Activated CD8-positive, alpha-beta T cell treated with anti-CD3 and anti-CD28 coated beads, Interleukin-2, amount 10 ng/mL, durations not matched to agents 7 days and 5 days (primary cell): ENCODE data around the gene TMEM26. TPM values are rescaled to one million over a fixed set of nuclear protein-coding genes. Genes with fewer than 3 reads are reported as not detected.

Experiments
- ATAC-seq: fragments of 150-1000 bp; cut with Tn5 transposase; one replicate; pipeline ENCODE4 v1.10.0; 2021; ENCODE audit warnings: moderate library complexity
- CTCF ChIA-PET: fragments of 350-600 bp; sonication (Branson Sonifier 250); formaldehyde crosslinking; loops from one replicate; lab custom pipeline; 2021; ENCODE audit warnings: antibody characterized with exemption; lab: Charles Lee
- POLR2A ChIA-PET: fragments of 350-600 bp; sonication (Branson Sonifier 250); formaldehyde crosslinking; loops from one replicate; lab custom pipeline; 2021; ENCODE audit warnings: antibody characterized with exemption; lab: Charles Lee
- DNase-seq: peaks from one replicate; pipeline ENCODE4 v3.0.0-alpha.2; 2020
- H3K27ac Mint-ChIP-seq: one replicate; pipeline ENCODE4 v1.8.0; 2021; ENCODE audit warnings: mild to moderate bottlenecking, mixed read lengths
- H3K27me3 Mint-ChIP-seq: one replicate; pipeline ENCODE4 v1.8.0; 2021; ENCODE audit warnings: low read depth, mixed read lengths
- H3K36me3 Mint-ChIP-seq: one replicate; pipeline ENCODE4 v1.8.0; 2021; ENCODE audit warnings: low read depth, mixed read lengths
- H3K4me1 Mint-ChIP-seq: one replicate; pipeline ENCODE4 v1.8.0; 2021; ENCODE audit warnings: low read depth, mixed read lengths
- H3K4me3 Mint-ChIP-seq: one replicate; pipeline ENCODE4 v1.8.0; 2021; ENCODE audit warnings: mild to moderate bottlenecking, mixed read lengths
- H3K9me3 Mint-ChIP-seq: one replicate; pipeline ENCODE4 v1.8.0; 2022; ENCODE audit warnings: mixed read lengths; ENCODE audit not compliant: insufficient read depth
- total RNA-seq, 2 experiments: library from RNA; stranded (reverse); gene quantifications; one replicate each; pipeline ENCODE4 v1.2.3, GENCODE V29; 2021

Gene TMEM26
- total RNA-seq, 2 experiments from 2014 or later, result not detected

DNA sequence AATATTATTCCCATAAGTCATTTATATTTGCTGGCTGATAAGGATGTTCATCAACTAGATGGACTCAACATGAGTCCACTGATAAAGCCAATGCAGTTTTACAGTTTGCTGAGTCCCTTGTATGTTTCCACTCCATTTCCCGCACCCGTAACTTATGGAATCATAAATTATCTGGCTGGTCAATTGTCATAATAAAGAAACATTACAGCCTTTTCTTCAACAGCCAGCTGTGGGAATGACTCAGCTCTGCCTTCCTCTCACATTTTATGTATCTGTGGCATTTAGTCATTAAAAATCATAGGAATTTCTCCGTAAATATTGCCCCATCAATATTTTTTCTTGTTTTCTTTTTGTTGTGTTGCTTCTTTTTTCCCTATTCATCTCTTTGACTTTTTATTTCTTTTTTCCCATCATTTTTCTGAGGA, 22.3 kb upstream of the TMEM26 start:
- Mint-ChIP-seq H3K4me3 (no peak overlapping the region), H3K4me1 (no peaks in the 10 kb centered on the region), H3K9me3 (no peaks in the 10 kb centered on the region), H3K27me3 (no peaks in the 10 kb centered on the region), H3K27ac (no peak overlapping the region), H3K36me3 (no peaks in the 10 kb centered on the region)
- ChIA-PET CTCF (no interaction called here), POLR2A (no interaction called here)
- DNase-seq, result no peak
- no peak for ATAC-seq

DNA sequence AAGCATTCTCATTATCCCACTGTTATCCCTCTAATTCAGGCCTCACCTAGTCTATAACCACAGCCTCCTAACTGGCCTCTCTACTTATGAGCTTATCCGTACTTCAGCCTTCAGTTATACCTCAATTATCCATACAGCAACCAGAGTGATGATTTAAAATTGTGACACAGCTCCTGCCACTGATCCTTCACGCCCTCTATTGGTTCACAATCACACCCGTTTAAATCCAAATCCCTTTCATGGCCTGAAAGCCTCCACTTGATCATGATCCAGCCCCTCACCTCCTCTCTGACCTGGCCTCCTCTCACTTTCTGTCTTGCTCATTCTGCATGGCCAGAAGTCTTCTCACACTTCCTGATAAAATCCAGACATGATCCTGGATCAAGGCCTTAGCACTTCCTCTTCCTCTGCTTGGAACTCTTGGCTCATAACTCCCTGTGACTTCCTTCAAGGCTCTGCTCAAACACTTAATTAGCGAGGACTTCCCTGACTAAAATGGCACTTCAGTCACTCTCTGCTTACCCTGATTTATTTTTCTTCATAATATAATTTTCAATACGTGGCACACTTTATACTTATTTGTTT, 19.0 kb upstream of the TMEM26 start:
- Mint-ChIP-seq H3K4me3 (no peak overlapping the region), H3K36me3 (no peaks in the 10 kb centered on the region), H3K4me1 (no peaks in the 10 kb centered on the region), H3K27me3 (no peaks in the 10 kb centered on the region), H3K9me3 (no peaks in the 10 kb centered on the region), H3K27ac (no peak overlapping the region)
- ChIA-PET CTCF (no interaction called here), POLR2A (no interaction called here)
- DNase-seq, result no peak
- no peak for ATAC-seq

- H3K4me1 Mint-ChIP-seq, result no peaks in the 10 kb centered on the region
- no peaks in the 10 kb centered on the region for H3K27me3 Mint-ChIP-seq
- POLR2A ChIA-PET, result no interaction called here
- DNase-seq (no peak), ATAC-seq (no peak)
- CTCF ChIA-PET, result no interaction called here
- H3K4me3 Mint-ChIP-seq, result no peak overlapping the region
- no peak overlapping the region for H3K27ac Mint-ChIP-seq
- no peaks in the 10 kb centered on the region for H3K9me3 Mint-ChIP-seq
- H3K36me3 Mint-ChIP-seq, result no peaks in the 10 kb centered on the region
Measured at GRCh38 chr10:61471491-61471890, 18.3 kb upstream of the TMEM26 start.

GRCh38 chr10:61470740-61471139, 17.6 kb upstream of the TMEM26 start:
- H3K27ac Mint-ChIP-seq, result no peak overlapping the region
- DNase-seq, result no peak
- no peaks in the 10 kb centered on the region for H3K4me1 Mint-ChIP-seq
- H3K4me3 Mint-ChIP-seq, result no peak overlapping the region
- H3K36me3 Mint-ChIP-seq, result no peaks in the 10 kb centered on the region
- no peak for ATAC-seq
- no peaks in the 10 kb centered on the region for H3K9me3 Mint-ChIP-seq
- no peaks in the 10 kb centered on the region for H3K27me3 Mint-ChIP-seq
- POLR2A ChIA-PET, result no interaction called here
- CTCF ChIA-PET, result no interaction called here

- Mint-ChIP-seq H3K4me1 (no peaks in the 10 kb centered on the region), H3K9me3 (no peaks in the 10 kb centered on the region), H3K36me3 (no peaks in the 10 kb centered on the region), H3K27ac (no peak overlapping the region), H3K4me3 (no peak overlapping the region), H3K27me3 (no peaks in the 10 kb centered on the region)
- ChIA-PET POLR2A (no interaction called here), CTCF (no interaction called here)
- DNase-seq (no peak), ATAC-seq (no peak)
Measured at GRCh38 chr10:61465901-61466632, 12.9 kb upstream of the TMEM26 start.

DNA sequence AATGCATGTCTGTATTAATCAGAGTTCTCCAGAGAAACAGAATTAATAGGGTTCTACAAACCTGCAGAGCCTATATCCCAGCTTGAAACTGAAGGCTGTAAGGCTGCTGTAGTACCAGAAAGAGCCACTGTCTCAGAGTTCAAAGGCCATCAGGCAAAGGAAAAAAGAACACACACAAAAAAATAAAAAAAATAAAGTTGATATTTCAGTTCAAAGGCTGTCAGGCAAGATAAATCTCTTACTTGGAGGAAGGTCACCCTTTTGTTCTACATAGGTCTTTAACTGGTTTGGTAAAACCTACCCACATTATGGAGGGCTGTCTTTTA, 12.0 kb upstream of the TMEM26 start:
- POLR2A ChIA-PET, result no interaction called here
- CTCF ChIA-PET, result no interaction called here
- no peaks in the 10 kb centered on the region for H3K36me3 Mint-ChIP-seq
- no peak overlapping the region for H3K4me3 Mint-ChIP-seq
- H3K27me3 Mint-ChIP-seq, result no peaks in the 10 kb centered on the region
- no peaks in the 10 kb centered on the region for H3K9me3 Mint-ChIP-seq
- no peak overlapping the region for H3K27ac Mint-ChIP-seq
- no peak for ATAC-seq
- no peaks in the 10 kb centered on the region for H3K4me1 Mint-ChIP-seq
- DNase-seq, result no peak

- POLR2A ChIA-PET, result no interaction called here
- Mint-ChIP-seq H3K4me1 (no peaks in the 10 kb centered on the region), H3K9me3 (no peaks in the 10 kb centered on the region), H3K27ac (no peak overlapping the region), H3K36me3 (no peaks in the 10 kb centered on the region), H3K27me3 (no peaks in the 10 kb centered on the region), H3K4me3 (no peak overlapping the region)
- no peak for DNase-seq
- CTCF ChIA-PET, result no interaction called here
- no peak for ATAC-seq
Measured at GRCh38 chr10:61464461-61465170, 11.4 kb upstream of the TMEM26 start.

DNA sequence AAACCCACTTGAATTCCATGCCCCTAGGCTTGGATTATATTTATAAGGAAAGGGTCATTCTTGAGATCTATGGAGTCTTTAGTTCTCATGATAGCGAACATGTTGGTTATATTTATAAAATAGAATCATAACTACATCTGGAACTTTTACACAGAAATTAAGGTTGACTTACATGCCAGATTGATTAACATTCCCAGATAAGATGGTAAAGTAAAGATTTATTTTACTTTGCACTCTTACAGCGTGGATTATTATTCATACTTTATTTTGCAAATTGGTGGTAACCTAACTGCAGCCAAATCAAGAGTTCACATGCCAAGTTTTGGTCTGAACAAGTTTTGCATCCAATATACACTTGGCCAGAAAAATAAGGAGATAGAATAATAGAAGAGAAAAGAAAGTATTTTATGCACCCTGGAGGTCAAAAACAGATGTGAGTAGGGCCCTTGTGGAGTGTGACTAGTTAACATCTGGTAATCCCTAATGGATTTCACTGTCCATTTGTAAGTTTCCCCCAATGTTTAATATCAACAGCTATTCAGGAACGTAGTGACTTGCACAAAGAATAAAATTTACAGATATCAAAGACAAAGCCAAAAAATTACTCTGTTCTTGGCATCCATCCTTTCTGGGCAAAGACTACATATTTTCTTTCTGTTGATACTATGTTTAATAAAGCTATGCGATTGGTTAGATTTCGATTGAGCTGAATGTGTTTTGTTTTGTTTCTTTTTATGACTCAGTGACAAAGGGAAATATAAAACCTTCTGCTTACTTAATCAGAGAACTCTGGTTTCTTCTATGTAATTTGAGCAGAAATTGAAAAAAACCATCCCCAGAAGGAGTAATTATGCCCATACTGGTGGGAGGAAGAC, 10.1 kb upstream of the TMEM26 start:
- no peak overlapping the region for H3K27ac Mint-ChIP-seq
- H3K27me3 Mint-ChIP-seq, result no peaks in the 10 kb centered on the region
- no peak for DNase-seq
- no peaks in the 10 kb centered on the region for H3K9me3 Mint-ChIP-seq
- no peaks in the 10 kb centered on the region for H3K4me1 Mint-ChIP-seq
- no peak overlapping the region for H3K4me3 Mint-ChIP-seq
- H3K36me3 Mint-ChIP-seq, result no peaks in the 10 kb centered on the region
- ChIA-PET CTCF (no interaction called here), POLR2A (no interaction called here)
- ATAC-seq, result no peak

DNA sequence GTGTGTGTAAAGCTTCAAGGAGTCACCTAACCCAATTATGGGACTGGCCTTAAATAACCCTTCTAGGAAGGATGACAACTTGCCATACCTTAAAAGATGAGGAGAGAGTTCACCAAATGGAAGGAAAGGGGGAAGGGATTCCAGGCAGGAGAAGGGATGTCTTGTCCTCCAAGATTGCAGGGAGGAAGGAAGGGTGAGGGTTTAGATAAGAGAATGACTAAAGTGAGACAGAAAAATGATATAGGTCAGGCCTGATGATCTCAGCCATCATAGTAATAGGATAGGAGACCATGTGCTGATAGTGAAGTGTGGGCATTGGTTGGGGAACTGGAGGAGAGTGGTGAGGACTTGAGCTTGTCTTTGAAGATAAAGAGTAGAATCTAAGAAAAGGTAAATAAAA, 7.7 kb upstream of the TMEM26 start:
- Mint-ChIP-seq H3K4me3 (no peak overlapping the region), H3K27ac (no peak overlapping the region), H3K4me1 (no peaks in the 10 kb centered on the region), H3K27me3 (no peaks in the 10 kb centered on the region), H3K36me3 (no peaks in the 10 kb centered on the region), H3K9me3 (no peaks in the 10 kb centered on the region)
- ChIA-PET CTCF (no interaction called here), POLR2A (no interaction called here)
- DNase-seq, result no peak
- ATAC-seq, result no peak

GRCh38 chr10:61458031-61458430, 4.8 kb upstream of the TMEM26 start:
- H3K9me3 Mint-ChIP-seq, result no peaks in the 10 kb centered on the region
- H3K36me3 Mint-ChIP-seq, result no peaks in the 10 kb centered on the region
- no peak overlapping the region for H3K4me3 Mint-ChIP-seq
- peaks cover 12% of the 10 kb centered on the region for H3K27me3 Mint-ChIP-seq
- DNase-seq (no peak), ATAC-seq (no peak)
- ChIA-PET CTCF (no interaction called here), POLR2A (no interaction called here)
- no peaks in the 10 kb centered on the region for H3K4me1 Mint-ChIP-seq
- no peak overlapping the region for H3K27ac Mint-ChIP-seq

DNA sequence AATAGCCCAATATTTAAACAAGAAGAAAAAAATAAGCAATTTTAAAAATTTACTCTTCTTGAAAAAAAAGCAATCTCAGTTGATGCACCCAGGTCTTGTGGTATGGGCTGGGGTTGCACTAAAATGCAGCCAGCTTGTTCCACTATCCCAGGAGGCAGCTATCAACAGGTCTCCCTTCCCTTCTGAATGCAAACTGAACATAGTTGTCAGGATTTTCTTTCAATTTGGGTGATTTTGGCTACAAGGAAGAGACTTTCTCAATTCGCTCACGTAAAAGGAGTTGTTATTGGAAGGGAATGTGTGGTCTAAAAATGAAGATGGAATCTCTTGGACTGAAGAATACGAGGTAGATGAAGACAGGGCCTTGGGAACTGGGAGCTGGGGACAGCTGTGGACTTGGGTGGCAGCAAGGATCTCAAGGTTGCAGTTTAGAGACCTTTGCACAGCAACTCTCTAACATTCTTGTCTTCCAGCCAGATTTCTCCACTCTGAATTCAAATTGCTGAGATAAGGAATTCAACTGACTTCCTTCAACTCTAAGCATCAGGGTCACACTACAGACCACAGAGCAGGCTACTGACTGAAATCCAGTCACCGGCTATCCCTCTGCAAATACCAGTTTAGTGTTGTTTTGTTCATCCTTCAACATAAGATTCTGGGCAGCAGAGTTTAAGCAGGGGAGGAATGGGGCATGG, 3.1 kb upstream of the TMEM26 start:
- Mint-ChIP-seq H3K36me3 (no peaks in the 10 kb centered on the region), H3K9me3 (no peaks in the 10 kb centered on the region), H3K4me1 (peaks cover 5% of the 10 kb centered on the region), H3K4me3 (no peak overlapping the region), H3K27me3 (peaks cover 26% of the 10 kb centered on the region), H3K27ac (no peak overlapping the region)
- ChIA-PET CTCF (no interaction called here), POLR2A (no interaction called here)
- no peak for ATAC-seq
- DNase-seq, result no peak
